ENCODE results near the gene FXYD7. TPM values are rescaled to one million over a fixed set of nuclear protein-coding genes. Genes with fewer than 3 reads are reported as not detected.

FXYD7 gene
- total RNA-seq, 1 donor from 2014 or later = 3.4 TPM

DNA sequence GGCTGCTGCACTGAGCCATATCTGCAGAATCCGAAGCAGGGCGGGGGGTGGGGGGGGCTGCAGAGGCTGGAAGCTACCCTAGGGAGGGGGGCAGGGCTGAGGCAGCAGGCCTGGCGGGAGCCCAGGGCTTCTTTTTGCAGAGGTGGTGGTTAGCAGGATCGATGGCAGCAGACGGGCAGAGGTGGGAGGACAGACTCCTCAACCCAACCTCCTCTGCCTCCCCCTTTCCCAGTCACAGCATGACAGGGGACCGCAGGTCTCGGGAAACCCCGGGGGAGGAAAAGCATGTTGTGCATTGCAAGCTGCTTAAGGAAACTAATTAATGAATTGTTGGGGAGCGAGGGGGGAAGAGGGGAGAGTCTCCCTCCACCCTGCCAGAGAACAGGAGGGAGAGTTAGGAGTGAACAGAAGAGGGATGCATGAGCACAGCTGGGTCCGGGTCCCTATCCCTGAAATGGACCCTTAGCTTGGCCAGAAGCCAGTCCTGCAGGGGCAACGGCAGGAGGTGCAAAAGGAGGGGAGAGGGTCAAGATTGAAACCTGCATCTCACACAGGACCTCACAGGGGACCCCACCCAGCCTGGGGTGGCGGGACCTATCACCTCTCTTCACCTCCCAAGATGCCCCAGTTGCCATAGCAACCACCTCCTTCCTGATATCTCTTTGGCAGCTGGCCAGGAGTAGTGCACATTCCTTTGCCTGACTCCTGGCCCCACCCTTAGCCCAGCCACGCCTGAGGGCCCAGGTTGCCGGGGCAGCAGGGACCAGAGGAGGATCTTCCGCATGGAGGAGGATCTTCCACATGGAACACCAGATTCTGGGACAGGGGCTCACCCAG lies 1.8 kb downstream of the FXYD7 start:
- no peak overlapping the region for H3K27ac ChIP-seq
- peaks cover 43% of the 10 kb centered on the region for H3K4me1 ChIP-seq
- H3K36me3 ChIP-seq = no peaks in the 10 kb centered on the region
- TF ChIP-seq CTCF (IDR thresholded peaks at IDR 0.05) (no peak), POLR2AphosphoS5 (IDR thresholded peaks at IDR 0.05; ENCODE audit: insufficient read depth in 1 of 2, low read depth in 1 of 2) (no peak), POLR2A (IDR thresholded peaks at IDR 0.05) (no peak)
- no peaks in the 10 kb centered on the region for H3K27me3 ChIP-seq
- intact Hi-C loops (cut with DNase I) = loop anchor here (5.0 kb wide), 2 partner anchors 68 to 122 kb away; partner anchors contain the start of gene USF2
- no peaks in the 10 kb centered on the region for H3K9me3 ChIP-seq
- no peak overlapping the region for H3K4me3 ChIP-seq
- no peak for DNase-seq (ENCODE audit: extremely low spot score in 2 of 2)

DNA sequence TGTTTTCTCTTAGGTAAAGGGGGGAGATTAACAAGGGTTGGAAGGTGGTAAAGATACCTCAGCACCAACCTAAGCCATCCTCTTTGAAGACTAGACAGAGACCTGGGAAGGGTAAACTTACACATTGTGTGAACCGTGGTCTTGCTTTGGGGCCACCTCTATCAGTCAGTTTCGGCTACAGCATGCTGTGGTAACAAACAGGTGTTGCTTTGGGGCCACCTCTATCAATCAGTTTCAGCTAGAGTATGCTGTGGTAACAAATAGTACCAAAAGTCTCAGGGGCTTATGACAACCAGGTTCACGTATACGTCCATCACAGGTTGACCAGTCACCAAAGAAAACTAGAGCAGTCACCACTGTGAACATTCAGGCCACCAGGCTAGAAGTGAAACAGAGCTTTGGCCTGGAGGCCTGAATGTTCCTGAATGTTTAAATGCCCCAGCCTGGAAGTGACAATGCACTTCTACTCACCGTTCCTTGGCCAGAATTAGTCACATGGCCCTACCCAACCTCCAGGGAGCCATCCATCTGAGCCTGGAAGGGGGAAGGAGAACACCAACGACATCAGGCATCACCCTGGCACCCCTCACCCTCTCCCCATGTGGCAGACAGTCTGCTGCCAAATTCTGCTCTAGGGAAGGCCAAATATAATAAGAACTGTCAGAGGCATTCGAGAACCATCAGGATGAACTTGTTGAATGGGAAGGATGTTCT lies 3.8 kb downstream of the FXYD7 start:
- Histone ChIP-seq H3K4me1 (peaks cover 29% of the 10 kb centered on the region), H3K36me3 (no peaks in the 10 kb centered on the region), H3K4me3 (no peak overlapping the region), H3K27me3 (no peaks in the 10 kb centered on the region), H3K9me3 (no peaks in the 10 kb centered on the region), H3K27ac (no peak overlapping the region)
- TF ChIP-seq POLR2A (IDR thresholded peaks at IDR 0.05) = no peak
- TF ChIP-seq CTCF (IDR thresholded peaks at IDR 0.05) = no peak
- TF ChIP-seq POLR2AphosphoS5 (IDR thresholded peaks at IDR 0.05; ENCODE audit: insufficient read depth in 1 of 2, low read depth in 1 of 2) = no peak
- DNase-seq (ENCODE audit: extremely low spot score in 2 of 2) = no peak
- intact Hi-C loops (cut with DNase I) = no loop called here

DNA sequence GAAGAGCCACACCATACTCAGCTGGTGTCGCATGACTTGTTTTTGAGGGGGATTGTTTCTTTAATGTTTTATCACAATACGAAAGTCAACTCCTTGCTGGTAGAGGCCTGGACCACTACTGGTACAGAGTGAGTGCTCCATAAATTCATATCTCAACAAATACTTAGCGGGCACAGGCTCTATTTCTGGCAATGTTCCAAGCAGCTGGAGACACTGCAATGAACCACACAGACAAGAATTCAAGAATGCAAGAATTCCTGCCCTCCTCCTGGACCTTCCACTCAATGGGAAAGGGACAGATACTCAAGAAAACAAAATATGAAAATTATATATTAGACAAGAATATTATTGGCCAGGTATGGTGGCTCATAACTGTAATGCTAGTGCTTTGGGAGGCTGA lies 6.4 kb downstream of the FXYD7 start:
- no peak overlapping the region for H3K27ac ChIP-seq
- no peaks in the 10 kb centered on the region for H3K36me3 ChIP-seq
- no peak for DNase-seq (ENCODE audit: extremely low spot score in 2 of 2)
- H3K27me3 ChIP-seq = no peaks in the 10 kb centered on the region
- TF ChIP-seq POLR2AphosphoS5 (IDR thresholded peaks at IDR 0.05; ENCODE audit: insufficient read depth in 1 of 2, low read depth in 1 of 2) = no peak
- TF ChIP-seq CTCF (IDR thresholded peaks at IDR 0.05) = no peak
- no peak for TF ChIP-seq POLR2A (IDR thresholded peaks at IDR 0.05)
- no peak overlapping the region for H3K4me3 ChIP-seq
- H3K4me1 ChIP-seq = peaks cover 21% of the 10 kb centered on the region
- no peaks in the 10 kb centered on the region for H3K9me3 ChIP-seq
- intact Hi-C loops (cut with DNase I) = no loop called here

DNA sequence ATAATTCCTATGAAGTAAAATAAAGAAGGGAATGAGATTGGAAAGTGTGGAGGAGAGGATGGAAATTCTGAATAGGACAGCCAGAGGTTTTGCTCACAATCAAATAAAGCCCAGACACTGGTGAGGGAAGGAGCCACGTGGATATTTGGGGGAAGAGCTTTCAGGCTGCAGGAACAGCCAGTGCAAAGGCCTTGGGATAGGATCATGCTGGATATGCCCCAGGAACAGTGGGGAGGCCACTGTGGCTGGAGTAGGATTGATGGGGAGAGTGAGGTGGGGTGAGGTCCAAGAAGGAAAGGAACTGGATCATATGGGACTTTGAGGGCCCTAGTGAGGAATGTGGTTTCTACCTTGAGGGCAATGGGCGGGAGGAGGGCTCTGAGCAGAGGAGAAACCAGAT lies 7.4 kb downstream of the FXYD7 start:
- no peak overlapping the region for H3K4me3 ChIP-seq

More for the DNA sequence above, 7.4 kb downstream of the FXYD7 start:
- intact Hi-C loops (cut with DNase I) = no loop called here
- Histone ChIP-seq H3K4me1 (peaks cover 22% of the 10 kb centered on the region), H3K36me3 (no peaks in the 10 kb centered on the region), H3K9me3 (no peaks in the 10 kb centered on the region), H3K27me3 (no peaks in the 10 kb centered on the region), H3K27ac (no peak overlapping the region)
- no peak for DNase-seq (ENCODE audit: extremely low spot score in 2 of 2)
- TF ChIP-seq POLR2A (IDR thresholded peaks at IDR 0.05) (no peak), CTCF (IDR thresholded peaks at IDR 0.05) (no peak), POLR2AphosphoS5 (IDR thresholded peaks at IDR 0.05; ENCODE audit: insufficient read depth in 1 of 2, low read depth in 1 of 2) (no peak)
